Upper lobe of right lung (tissue), 1 donor: ENCODE data around the gene NUDCD2. TPM values are rescaled to one million over a fixed set of nuclear protein-coding genes. Genes with fewer than 3 reads are reported as not detected.
A peak's percentile ranks its signal among the peaks of the same experiment; 100 is the strongest.

Experiments used
- ATAC-seq: fragments of 200-7000 bp; cut with Tn5 transposase; one replicate; pipeline ENCODE4 v1.9.1; 2020; ENCODE audit warnings: mild to moderate bottlenecking, moderate library complexity
- DNase-seq: peaks from one replicate; pipeline ENCODE4 v3.0.0-alpha.2; 2020
- H3K27ac ChIP-seq: fragments of 200-600 bp; one replicate; pipeline ENCODE4 v1.8.0; 2022
- H3K27me3 ChIP-seq: fragments of 200-600 bp; one replicate; pipeline ENCODE4 v1.8.0; 2022; ENCODE audit warnings: mild to moderate bottlenecking
- H3K36me3 ChIP-seq: fragments of 200-600 bp; one replicate; pipeline ENCODE4 v1.8.0; 2022
- H3K4me1 ChIP-seq: fragments of 200-600 bp; one replicate; pipeline ENCODE4 v1.8.0; 2022
- H3K4me3 ChIP-seq: fragments of 200-600 bp; one replicate; pipeline ENCODE4 v1.8.0; 2022; ENCODE audit warnings: mild to moderate bottlenecking
- H3K9me3 ChIP-seq: fragments of 200-600 bp; one replicate; pipeline ENCODE4 v1.8.0; 2022
- CTCF ChIP-seq: fragments of 200-600 bp; IDR thresholded peaks from one replicate; pipeline ENCODE4 v1.8.0; 2022; ENCODE audit warnings: antibody characterized with exemption
- intact Hi-C: fragments of 100-400 bp; cut with DNase I; formaldehyde crosslinking; loops from one replicate; pipeline ENCODE4 v1.11.0; 2022
- total RNA-seq: library from RNA; stranded (reverse); fragmentation: NEBNext Ultra II Directional; extraction: Animal tissue kit (Norgen Biotek cat#: 25700); gene quantifications from one replicate; pipeline ENCODE4 v1.2.1, GENCODE V29; 2021
- donor health status: DM: no; HTN: yes; CAD: no; lungs with severe emphysema.

Gene NUDCD2
- total RNA-seq, 1 donor from 2014 or later: 21.8 TPM

GRCh38 chr5:163437309-163438182, 22.4 kb downstream of the NUDCD2 start, which contains the start of gene CCNG1:
CCNG1 (plus strand) TSS chr5:163437595; CDS start chr5:163439257, 1,662 bp downstream.
- Histone ChIP-seq H3K4me3 (peak within 1 kb of the TSS; percentile 97), H3K36me3 (peaks cover 21% of the 10 kb centered on the region), H3K4me1 (peaks cover 27% of the 10 kb centered on the region), H3K27me3 (no peaks in the 10 kb centered on the region), H3K27ac (peak within 1 kb of the TSS; percentile 90), H3K9me3 (no peaks in the 10 kb centered on the region)
- peak; percentile 99 for ATAC-seq
- intact Hi-C loops: no loop called here
- TF ChIP-seq CTCF: no peak
- DNase-seq: peak; percentile 95

- H3K4me3 ChIP-seq: peak overlapping the region; percentile 97
- TF ChIP-seq CTCF: no peak
- intact Hi-C loops: no loop called here
- peak overlapping the region; percentile 65 for H3K27ac ChIP-seq
- ATAC-seq (no peak), DNase-seq (no peak)
- H3K36me3 ChIP-seq: peaks cover 15% of the 10 kb centered on the region
- H3K9me3 ChIP-seq: no peaks in the 10 kb centered on the region
- peaks cover 27% of the 10 kb centered on the region for H3K4me1 ChIP-seq
- H3K27me3 ChIP-seq: no peaks in the 10 kb centered on the region
Measured at GRCh38 chr5:163437011-163437308, 22.9 kb downstream of the NUDCD2 start.

GRCh38 chr5:163436515-163436914, 23.4 kb downstream of the NUDCD2 start:
- H3K27me3 ChIP-seq: no peaks in the 10 kb centered on the region
- DNase-seq (no peak), ATAC-seq (no peak)
- peaks cover 10% of the 10 kb centered on the region for H3K36me3 ChIP-seq
- intact Hi-C loops: no loop called here
- H3K4me1 ChIP-seq: peaks cover 27% of the 10 kb centered on the region
- TF ChIP-seq CTCF: no peak
- H3K4me3 ChIP-seq: peak overlapping the region; percentile 97
- peak overlapping the region; percentile 65 for H3K27ac ChIP-seq
- no peaks in the 10 kb centered on the region for H3K9me3 ChIP-seq

- Histone ChIP-seq H3K27ac (no peak overlapping the region), H3K9me3 (no peaks in the 10 kb centered on the region), H3K27me3 (no peaks in the 10 kb centered on the region), H3K4me3 (no peak overlapping the region), H3K4me1 (peaks cover 13% of the 10 kb centered on the region), H3K36me3 (no peaks in the 10 kb centered on the region)
- ATAC-seq (no peak), DNase-seq (no peak)
- TF ChIP-seq CTCF: no peak
- intact Hi-C loops: no loop called here
Measured at GRCh38 chr5:163434401-163434866, 25.5 kb downstream of the NUDCD2 start.

- TF ChIP-seq CTCF: no peak
- H3K36me3 ChIP-seq: no peaks in the 10 kb centered on the region
- H3K4me3 ChIP-seq: no peak overlapping the region
- no peak overlapping the region for H3K27ac ChIP-seq
- peaks cover 2% of the 10 kb centered on the region for H3K4me1 ChIP-seq
- ATAC-seq (no peak), DNase-seq (no peak)
- intact Hi-C loops: no loop called here
- H3K9me3 ChIP-seq: no peaks in the 10 kb centered on the region
- no peaks in the 10 kb centered on the region for H3K27me3 ChIP-seq
Measured at GRCh38 chr5:163433271-163433670, 26.6 kb downstream of the NUDCD2 start.
